Activated CD8-positive, alpha-beta memory T cell treated with anti-CD3 and anti-CD28 coated beads for 36 hours (primary cell): ENCODE results near the gene CCDC88B. TPM values are rescaled to one million over a fixed set of nuclear protein-coding genes. Genes with fewer than 3 reads are reported as not detected.

Experiments
- CTCF ChIA-PET: fragments of 350-600 bp; sonication (Branson Sonifier 250); formaldehyde crosslinking; loops from one replicate; lab custom pipeline; 2021; ENCODE audit warnings: antibody characterized with exemption; lab: Charles Lee
- POLR2A ChIA-PET: fragments of 350-600 bp; sonication (Branson Sonifier 250); formaldehyde crosslinking; loops from one replicate; lab custom pipeline; 2021; ENCODE audit warnings: antibody characterized with exemption; lab: Charles Lee
- total RNA-seq, 2 experiments: library from RNA; stranded (reverse); gene quantifications; one replicate each; pipeline ENCODE4 v1.2.3, GENCODE V29; 2021

CCDC88B gene
- total RNA-seq, 2 experiments from 2014 or later, result 93.7 to 94.7 TPM

DNA sequence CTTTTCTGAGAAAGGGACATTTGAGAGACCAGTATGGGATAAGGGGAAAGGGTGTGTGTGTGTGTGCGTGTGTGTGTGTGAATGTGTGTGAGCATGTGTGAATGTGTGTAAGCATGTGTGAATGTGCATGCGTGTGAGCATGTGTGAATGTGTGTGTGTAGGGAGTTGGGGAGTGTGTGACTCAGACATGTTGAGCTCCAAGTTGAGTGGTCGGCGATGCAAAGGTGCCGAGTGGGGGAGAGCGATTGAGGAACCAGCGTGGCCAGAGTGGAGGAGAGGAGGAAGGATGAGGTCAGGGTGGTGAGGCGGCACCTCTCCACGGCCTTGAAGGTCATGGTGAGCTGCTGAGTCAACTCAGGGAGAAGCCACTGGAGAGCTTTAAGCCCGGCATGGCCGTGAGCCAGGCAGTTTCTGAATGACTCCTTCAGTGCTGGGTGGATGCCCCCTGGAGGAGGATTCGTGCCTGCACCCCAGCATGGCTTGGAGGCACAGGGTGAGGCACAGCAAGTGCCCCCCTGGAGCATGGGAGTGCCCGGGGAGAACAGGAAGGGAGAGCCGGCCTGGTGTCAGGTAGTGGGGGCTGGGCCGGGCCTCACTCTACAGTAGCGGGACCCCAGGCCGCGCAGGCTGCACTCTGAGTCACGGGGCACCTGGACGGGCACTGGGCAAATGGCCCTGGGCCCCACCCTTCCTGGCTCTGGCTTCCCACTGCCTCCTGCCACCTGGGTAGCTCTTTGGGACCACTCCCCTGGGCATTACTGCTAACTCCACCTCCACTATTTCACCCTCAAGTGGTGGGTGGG lies 8.2 kb upstream of the CCDC88B start:
- ChIA-PET CTCF (interaction anchor here (0.6 to 2.3 kb wide), 18 partner anchors 9 to 88 kb away, joined by 3 to 27 read pairs (median 4); partner anchors contain the start of genes CCDC88B, PRDX5 and TRMT112), POLR2A (interaction anchor here (0.8 to 3.1 kb wide), 8 partner anchors 8 to 61 kb away, joined by 3 to 25 read pairs (median 4); partner anchors contain the start of genes CCDC88B, ESRRA, PRDX5 and TRMT112)

DNA sequence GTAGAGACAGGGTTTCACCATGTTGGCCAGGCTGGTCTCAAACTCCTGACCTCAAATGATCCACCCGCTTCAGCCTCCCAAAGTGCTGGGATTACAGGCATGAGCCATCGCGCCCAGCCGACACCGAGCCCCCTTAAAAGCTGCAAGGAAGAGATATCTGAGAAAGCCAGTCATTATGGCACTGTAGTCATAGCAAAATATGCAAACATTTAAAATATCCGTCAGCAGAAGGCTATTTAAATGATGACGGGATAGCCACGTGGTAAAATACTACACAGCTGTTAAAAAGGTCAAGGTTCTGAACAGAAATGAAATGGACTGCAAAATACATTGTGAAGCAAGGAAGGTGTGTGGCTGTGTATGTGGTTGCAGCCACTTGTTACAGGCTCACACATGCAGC lies 6.4 kb upstream of the CCDC88B start:
- ChIA-PET CTCF (interaction anchor here (1.2 to 1.5 kb wide), 3 partner anchors 16 to 33 kb away, joined by 3 to 5 read pairs (median 3); partner anchors contain the start of gene CATSPERZ), POLR2A (no interaction called here)

DNA sequence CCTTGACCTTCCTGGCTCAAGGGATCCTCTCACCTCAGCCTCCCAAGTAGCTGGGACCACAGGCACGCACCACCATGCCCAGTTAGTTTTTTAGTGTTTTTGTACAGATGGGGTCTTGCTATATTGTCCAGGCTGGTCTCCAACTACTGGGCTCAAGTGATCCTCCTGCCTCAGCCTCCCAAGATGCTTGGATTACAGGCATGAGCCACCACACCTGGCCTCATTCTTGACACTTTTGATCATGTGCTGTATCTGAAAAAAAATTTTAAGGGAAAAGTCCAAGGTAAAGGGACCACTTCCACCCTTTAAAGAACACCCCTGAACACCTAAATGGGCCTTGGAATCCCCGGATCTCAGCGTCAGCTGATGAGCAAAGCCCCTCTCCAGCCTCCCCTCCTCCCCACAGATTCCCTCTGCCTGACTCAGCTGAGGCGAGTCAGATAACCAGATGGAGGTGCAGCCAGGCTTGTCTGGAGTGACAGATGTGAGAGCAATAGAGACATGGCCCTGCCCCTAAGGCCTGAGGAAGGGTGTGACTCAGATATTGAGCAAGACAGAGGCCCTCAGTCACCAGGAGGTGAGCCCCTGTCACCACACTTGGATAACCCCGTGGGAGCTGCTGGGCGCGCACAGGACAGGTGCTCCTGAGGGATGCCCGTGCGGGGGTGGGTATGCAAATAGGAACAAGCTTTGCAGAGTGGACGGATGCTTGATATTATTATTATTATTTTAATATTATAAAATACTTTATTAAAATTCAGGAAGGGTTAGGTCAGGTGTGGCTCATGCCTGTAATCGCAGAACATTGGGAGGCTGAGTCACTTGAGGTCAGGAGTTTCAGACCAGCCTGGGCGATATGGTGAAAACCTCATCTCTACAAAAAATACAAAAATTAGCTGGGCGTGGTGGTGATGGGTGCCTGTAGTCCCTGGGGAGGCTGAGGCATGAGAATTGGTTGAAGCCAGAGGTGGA lies 5.0 kb upstream of the CCDC88B start:
- ChIA-PET CTCF (no interaction called here), POLR2A (interaction anchor here (1.1 kb wide), 1 partner anchor 17 kb away, joined by 3 read pairs; the partner anchor contains the start of genes PRDX5 and TRMT112)

DNA sequence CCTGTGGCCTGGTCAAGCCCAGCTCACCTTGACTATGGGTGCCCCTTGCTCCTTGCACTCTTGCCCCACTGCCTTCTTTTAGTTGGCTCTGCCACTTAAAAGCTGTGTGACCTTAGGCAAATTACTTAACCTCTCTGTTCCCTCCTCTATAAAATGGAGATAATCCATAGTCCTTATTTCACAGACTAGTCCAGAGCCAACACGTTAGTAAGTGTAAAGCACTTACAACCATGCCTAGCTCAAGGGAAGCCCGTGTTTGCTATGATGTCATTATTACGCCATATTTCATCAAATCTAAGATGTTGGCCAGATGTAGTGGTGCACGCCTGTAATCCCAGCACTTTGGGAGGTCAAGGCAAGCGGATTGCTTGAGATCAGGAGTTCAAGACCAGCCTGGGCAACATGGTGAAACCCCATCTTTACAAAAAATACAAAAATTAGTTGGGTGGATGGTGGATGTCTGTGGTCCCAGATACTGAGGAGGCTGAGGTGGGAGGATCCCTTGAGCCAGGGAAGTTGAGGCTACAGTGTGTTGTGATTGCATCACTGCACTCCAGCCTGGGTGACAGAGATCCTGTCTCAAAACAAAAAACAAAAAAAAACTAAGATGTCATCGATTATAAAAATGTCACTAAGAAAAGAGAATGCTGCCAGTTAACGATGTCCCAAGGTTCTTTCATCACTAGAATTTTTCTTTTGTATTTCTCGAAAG lies 2.3 kb upstream of the CCDC88B start:
- ChIA-PET CTCF (interaction anchor here (1.0 kb wide), 2 partner anchors 18 to 20 kb away, joined by 3 to 5 read pairs; partner anchors contain the start of genes PRDX5 and TRMT112), POLR2A (no interaction called here)

DNA sequence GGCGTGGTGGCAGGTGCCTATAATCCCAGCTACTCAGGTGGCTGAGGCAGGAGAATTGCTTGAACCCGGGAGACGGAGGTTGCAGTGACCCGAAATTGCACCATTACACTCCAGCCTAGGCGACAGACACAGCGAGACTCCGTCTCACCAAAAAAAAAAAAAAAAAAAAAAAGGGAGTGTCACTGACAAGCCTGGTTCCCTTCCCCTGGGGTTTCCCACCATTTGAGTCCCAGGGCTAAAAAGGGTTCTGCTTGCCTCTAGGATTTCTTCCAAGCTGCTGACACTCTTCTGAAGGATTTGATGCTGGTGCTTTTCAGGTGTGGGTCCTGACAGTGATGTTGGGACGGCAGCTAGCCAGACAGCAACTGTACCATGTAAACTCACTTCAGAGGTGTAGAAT lies 1.3 kb upstream of the CCDC88B start:
- POLR2A ChIA-PET, result interaction anchor here (0.7 to 3.6 kb wide), 2 partner anchors 21 to 571 kb away, joined by 9 to 14 read pairs; partner anchors contain the start of genes PRDX5 and TRMT112
- CTCF ChIA-PET, result no interaction called here

DNA sequence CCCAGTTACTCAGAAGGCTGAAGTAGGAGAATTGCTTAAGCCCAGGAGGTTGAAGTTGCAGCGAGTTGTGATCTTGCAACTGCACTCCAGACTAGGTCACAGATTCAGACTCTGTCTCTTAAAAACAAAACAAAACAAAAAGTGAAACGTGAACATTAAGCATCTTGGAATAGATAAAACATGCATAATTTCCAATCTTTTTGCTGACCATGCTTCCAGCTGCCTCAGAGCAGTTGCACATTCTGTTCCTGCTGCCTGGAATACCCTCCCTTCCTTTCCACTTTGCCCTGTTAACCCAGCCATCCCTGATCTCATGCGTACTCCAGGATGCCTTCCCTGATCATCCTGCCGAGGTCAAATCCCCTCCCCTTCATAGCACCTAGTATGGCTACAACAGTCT lies 718 bp upstream of the CCDC88B start:
- POLR2A ChIA-PET, result interaction anchor here (1.4 to 3.6 kb wide), 2 partner anchors 8 to 21 kb away, joined by 3 to 14 read pairs; partner anchors contain the start of genes PRDX5 and TRMT112
- CTCF ChIA-PET, result interaction anchor here (1.8 to 3.6 kb wide), 3 partner anchors 7 to 21 kb away, joined by 4 to 22 read pairs (median 11); partner anchors contain the start of genes PRDX5, RPS6KA4 and TRMT112

DNA sequence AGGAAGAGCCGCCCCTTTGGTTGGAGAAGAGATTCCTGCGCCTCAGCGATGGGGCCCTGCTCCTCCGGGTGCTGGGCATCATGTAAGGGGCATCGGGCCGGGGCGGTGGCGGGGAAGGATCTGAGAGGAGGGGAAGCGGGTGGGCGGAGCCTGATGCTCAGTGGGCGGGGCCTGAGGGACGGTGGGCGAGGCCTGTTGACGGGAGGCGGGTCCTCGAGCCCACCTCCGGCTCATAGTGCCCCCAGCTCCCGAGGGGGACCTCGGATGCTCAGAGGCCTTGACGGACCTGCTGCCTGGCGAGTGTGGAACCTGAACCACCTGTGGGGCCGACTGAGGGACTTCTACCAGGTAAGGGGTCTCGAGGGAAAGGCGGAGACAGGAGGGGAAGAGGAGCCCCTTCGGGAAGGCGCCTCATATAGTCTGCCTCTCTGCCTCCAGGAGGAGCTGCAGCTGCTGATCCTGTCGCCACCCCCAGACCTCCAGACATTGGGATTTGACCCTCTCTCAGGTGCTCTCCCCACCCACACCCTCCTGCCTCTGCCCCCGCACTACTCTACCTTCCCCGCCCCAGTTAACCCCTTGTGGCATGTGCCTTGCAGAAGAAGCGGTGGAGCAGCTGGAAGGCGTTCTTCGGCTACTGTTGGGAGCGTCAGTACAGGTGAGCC lies 799 bp downstream of the CCDC88B start:
- ChIA-PET CTCF (interaction anchor here (1.2 to 3.6 kb wide), 6 partner anchors 9 to 37 kb away, joined by 3 to 22 read pairs (median 6); partner anchors contain the start of genes PRDX5, RPS6KA4 and TRMT112), POLR2A (interaction anchor here (0.9 to 3.6 kb wide), 4 partner anchors 9 to 95 kb away, joined by 3 to 14 read pairs (median 3); partner anchors contain the start of genes PPP1R14B, PRDX5 and TRMT112)

DNA sequence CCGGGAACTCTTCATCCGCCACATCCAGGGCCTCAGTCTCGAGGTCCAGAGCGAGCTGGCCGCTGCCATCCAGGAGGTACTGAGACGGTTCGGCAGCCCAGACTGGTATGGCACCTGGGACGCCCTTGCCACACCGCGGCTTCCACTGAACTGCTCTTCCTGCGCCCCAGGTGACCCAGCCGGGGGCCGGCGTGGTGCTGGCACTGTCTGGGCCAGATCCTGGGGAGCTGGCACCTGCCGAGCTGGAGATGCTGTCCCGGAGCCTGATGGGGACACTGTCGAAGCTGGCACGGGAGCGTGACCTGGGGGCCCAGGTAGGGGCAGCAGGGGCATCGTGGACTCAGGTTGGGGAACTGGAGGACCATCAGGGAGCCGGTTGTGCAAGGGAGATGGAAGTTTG lies 1.4 kb downstream of the CCDC88B start:
- CTCF ChIA-PET, result interaction anchor here (1.2 to 3.6 kb wide), 6 partner anchors 10 to 37 kb away, joined by 3 to 22 read pairs (median 6); partner anchors contain the start of genes PRDX5 and TRMT112

DNA sequence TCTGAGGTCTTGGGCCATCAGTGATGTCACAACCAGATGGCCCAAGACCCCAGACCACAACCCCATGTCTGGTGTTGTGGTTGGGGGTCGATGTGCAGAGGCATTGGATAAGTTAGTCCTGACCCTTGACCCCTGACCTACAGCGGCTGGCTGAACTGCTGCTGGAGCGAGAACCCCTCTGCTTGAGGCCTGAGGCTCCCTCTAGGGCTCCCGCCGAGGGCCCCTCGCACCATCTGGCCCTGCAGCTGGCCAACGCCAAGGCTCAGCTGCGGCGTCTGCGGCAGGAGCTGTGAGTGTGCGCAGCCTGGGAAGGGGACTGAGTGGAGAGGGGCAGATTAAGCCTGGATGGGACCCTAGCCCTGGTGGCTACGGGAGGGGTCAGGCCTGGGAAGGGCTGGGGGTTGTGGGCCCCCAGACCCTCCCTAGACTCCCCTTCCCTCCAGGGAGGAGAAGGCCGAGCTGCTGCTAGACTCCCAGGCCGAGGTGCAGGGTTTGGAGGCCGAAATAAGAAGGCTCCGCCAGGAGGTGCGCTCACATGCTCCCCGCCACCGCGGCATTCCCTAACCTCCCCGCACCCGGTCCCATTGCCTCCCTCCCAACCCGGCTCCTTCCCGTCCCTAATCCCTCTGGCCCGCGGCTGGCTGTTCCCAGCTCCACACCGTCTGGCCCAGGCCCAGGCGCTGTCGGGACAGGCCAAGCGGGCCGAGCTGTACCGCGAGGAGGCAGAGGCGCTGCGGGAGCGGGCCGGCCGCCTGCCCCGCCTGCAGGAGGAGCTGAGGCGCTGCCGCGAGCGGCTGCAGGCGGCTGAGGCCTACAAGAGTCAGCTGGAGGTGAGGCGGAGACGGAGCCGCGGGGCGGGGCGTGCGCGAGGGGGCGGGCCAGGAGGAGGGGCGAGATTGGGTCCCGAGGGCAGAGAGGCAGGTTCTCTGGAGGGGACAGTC lies 2.1 kb downstream of the CCDC88B start:
- POLR2A ChIA-PET, result interaction anchor here (0.6 to 3.6 kb wide), 3 partner anchors 10 to 25 kb away, joined by 3 to 14 read pairs (median 7); partner anchors contain the start of genes PRDX5 and TRMT112
- CTCF ChIA-PET, result interaction anchor here (0.6 to 3.6 kb wide), 7 partner anchors 10 to 391 kb away, joined by 3 to 22 read pairs (median 3); partner anchors contain the start of genes PRDX5 and TRMT112

More for the DNA sequence above, 1.4 kb downstream of the CCDC88B start:
- POLR2A ChIA-PET, result interaction anchor here (1.5 to 3.6 kb wide), 2 partner anchors 13 to 23 kb away, joined by 3 to 14 read pairs; partner anchors contain the start of genes PRDX5 and TRMT112

DNA sequence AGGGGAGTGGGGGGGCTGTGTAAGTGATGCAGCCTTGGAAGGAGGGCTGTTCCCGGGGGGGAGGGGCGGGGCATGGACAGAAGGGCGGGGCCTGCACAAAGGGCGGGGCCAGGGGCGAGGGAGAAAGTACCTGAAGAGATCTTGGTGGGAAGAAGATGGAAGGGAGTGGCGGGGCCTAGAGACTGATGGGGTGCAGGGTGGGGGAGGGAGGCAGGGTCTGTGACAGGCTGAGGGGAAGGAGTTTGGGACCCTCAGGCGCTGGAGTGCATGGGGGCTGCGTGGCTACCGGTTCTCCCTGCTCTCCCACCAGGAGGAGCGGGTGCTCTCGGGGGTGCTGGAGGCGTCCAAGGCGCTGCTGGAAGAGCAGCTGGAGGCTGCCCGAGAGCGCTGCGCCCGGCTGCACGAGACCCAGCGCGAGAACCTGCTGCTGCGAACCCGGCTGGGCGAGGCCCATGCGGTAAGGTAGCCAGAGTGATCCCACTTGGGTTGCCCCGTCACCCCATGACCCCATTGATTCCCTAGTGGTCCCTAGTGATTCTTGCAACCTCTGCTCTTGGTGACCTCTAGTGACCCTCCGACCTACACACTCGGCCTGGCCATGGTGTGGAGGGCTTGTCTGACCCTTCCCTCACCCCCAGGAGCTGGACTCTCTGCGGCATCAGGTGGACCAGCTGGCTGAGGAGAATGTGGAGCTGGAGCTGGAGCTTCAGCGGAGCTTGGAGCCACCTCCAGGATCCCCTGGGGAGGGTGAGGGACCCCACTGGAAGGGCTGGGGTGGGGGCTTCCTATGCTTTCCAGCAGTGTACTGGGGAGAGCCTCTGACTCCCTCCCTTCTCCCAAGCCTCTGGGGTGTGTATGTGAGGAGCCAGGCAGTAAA lies 3.1 kb downstream of the CCDC88B start:
- ChIA-PET CTCF (interaction anchor here (1.0 to 3.6 kb wide), 5 partner anchors 11 to 27 kb away, joined by 3 to 22 read pairs (median 3); partner anchors contain the start of genes PRDX5 and TRMT112), POLR2A (interaction anchor here (1.0 kb wide), 1 partner anchor 26 kb away, joined by 7 read pairs; the partner anchor contains the start of genes PRDX5 and TRMT112)

DNA sequence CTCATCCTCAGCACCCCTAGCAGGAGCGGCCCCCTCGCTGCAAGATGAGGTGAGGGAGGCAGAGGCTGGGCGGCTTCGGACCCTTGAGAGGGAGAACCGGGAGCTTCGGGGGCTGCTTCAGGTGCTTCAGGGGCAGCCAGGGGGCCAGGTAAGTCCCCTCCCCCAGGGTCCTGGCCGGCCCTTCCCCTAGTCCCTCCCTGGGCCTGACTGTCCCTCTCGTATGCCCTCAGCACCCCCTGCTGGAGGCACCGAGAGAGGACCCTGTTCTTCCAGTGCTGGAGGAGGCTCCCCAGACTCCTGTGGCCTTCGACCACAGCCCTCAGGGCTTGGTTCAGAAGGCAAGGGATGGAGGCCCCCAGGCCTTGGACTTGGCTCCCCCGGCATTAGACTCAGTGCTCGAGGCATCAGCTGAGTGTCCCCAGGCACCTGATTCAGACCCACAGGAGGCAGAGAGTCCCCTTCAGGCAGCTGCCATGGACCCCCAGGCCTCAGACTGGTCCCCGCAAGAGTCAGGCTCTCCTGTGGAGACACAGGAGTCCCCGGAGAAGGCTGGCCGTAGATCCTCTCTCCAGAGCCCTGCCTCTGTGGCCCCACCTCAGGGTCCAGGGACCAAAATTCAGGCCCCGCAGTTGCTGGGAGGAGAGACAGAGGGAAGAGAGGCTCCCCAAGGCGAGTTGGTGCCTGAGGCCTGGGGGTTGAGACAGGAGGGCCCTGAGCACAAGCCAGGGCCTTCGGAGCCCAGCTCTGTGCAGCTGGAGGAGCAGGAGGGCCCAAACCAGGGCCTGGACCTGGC lies 4.0 kb downstream of the CCDC88B start:
- CTCF ChIA-PET, result interaction anchor here (1.1 to 1.2 kb wide), 2 partner anchors 10 to 12 kb away, joined by 3 read pairs; no protein-coding TSS in a partner anchor
- POLR2A ChIA-PET, result no interaction called here

DNA sequence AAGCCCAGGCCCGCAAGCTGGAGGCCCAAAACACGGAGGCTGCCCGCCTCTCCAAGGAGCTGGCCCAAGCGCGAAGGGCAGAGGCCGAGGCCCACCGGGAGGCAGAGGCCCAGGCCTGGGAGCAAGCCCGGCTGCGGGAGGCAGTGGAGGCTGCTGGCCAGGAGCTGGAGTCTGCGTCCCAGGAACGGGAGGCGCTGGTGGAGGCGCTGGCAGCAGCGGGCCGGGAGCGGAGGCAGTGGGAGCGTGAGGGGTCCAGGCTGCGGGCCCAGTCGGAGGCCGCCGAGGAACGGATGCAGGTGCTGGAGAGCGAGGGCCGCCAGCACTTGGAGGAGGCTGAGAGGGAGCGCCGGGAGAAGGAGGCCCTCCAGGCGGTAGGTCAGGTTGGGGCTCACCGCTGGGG lies 4.8 kb downstream of the CCDC88B start:
- ChIA-PET CTCF (interaction anchor here (2.4 kb wide), 1 partner anchor 13 kb away, joined by 9 read pairs; no protein-coding TSS in a partner anchor), POLR2A (no interaction called here)

DNA sequence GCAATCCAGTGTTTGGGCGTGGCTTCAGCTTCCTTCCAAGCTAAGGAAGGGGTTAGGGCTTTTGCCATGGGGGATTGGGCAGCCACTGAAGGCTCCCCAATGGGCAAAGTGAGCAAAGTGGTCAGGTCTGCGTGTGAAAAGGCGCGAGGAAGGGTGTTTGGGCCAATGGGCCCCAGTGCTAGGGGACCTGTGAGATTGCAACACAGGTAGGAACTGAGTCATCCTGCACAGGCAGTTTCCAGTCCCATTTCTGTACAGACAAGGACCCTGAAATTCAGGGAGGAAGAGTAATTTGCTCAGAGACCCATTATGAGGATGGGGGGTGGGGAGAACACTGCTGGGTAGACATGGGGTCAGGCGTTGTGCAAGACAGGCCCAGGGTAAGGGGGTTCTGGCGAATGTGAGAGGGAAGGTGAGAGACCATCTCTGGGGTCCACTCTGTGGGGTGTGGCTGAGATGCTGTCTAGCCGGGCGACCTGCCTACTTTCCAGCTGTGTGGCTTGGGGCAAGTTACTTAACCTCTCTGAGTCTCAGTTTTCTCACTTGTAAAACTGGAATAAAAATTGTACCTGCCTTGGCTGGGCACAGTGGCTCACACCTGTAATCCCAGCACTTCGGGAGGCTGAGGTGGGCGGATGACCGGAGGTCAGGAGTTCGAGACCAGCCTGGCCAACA lies 7.3 kb downstream of the CCDC88B start:
- POLR2A ChIA-PET, result no interaction called here
- CTCF ChIA-PET, result interaction anchor here (0.7 kb wide), 1 partner anchor 59 kb away, joined by 3 read pairs; no protein-coding TSS in a partner anchor
